HG02642 (cell line): ENCODE data around the gene CHMP1B.

Source experiments
- ATAC-seq: cut with Tn5 transposase; IDR thresholded peaks from one replicate; pipeline ENCODE4 v1.9.1; 2021; ENCODE audit warnings: mild to moderate bottlenecking; ENCODE audit not compliant: unreplicated experiment, poor library complexity

The CHMP1B gene

DNA sequence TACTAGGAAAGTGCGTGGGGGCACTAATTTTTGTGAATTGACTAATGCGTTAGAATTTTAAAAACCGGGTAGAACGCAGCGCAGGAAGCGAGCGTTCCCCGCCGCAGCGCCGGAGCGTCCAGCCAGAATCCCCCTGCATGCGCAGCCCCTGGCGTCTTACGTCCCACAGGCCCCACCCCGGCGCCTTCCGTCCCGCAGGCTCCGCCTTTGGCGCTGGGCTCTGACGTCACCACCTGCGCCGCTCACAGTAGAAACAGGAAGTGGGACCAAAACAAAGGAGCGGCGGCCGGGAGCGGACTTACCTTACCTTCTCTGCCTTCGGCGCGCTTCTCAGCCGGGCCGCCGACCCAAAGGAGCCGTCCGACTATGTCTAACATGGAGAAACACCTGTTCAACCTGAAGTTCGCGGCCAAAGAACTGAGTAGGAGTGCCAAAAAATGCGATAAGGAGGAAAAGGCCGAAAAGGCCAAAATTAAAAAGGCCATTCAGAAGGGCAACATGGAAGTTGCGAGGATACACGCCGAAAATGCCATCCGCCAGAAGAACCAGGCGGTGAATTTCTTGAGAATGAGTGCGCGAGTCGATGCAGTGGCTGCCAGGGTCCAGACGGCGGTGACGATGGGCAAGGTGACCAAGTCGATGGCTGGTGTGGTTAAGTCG lies at the start of gene CHMP1B:
Gene CHMP1B (plus strand): TSS at position 268 of the 660 bp plus-strand sequence. CDS start 99 bp downstream, at position 367.
- ATAC-seq: peak; percentile 97

DNA sequence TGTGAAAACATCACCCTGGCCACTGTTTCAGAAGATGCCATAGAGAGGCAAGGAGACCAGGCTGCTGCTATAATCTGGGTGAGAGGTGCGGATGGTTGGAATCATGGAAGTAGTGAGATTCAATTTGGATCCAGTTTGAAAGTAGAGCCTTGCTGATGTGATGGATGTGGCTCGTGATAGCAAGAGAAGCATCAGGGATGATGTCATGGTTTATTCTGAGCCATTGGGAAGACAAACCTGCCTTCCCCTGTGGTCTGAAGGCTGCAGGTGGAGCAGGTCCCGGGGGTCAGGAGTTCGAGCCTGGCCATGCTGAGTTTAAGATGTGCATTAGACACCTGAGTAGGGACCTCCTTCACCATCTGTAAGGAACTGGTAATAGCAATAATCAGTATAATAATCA lies 49.6 kb upstream of the CHMP1B start:
- no peak for ATAC-seq

- ATAC-seq: no peak
Observed at GRCh38 chr18:11802158-11802557, 49.1 kb upstream of the CHMP1B start.

GRCh38 chr18:11802586-11802985 lies 48.6 kb upstream of the CHMP1B start:
- ATAC-seq: no peak

DNA sequence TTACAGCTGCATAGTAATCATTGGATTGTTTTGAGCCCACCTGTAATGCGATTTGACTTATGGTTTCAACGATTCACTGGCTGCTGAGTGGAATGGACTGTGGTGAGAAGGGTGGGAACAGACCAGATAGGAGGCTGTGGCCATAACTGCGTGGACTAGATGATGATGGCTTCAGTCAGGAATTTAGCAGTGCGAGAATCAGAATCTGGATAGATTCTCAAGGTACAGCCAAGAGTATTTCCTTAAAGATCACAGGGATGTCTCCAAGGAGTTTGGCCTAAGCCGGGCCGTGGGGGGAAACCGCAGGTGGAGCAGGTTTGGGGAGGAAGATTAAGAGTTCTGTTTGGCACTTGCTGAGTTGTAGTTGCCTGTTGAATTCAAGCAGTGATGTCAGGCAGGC lies 44.0 kb upstream of the CHMP1B start:
- ATAC-seq: no peak

DNA sequence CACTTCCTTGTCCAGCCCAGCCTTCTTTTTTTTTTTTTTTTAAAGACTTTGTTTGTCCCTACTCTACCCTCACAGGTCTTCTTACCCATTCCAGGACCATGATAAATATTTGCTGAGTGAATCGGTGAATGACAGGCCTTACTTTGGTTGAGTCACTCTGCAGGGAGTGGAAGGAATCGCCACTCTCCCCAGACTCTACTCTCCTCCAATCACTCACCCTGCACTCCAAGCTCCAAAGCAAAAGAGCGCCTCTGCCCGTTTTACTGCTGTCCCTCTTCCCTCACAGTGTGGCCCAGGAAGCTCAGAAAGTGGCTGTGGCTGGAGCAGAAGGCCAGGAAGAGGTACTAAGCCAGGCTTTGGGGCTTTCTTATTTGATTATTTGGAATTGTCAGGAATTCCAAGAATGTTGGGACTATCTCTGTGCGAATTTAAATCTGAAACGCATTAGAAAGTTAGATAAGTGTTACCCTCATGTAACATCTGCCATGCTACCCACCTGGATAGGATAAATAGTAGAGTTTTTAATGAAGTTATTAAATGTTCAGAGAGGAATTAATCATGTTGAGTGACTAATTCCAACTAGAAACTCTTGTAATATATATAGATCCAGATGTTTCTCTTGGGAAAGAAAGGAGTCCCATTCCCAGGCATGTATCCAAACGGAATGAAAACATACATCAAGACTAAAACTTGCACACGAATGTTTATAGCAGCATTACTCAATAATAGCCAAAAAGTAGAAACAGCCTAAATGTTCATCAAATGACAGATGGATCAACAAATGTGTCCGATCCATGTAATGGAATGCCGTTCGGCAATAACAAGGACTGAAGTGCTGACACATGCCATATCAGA lies 43.0 kb upstream of the CHMP1B start:
- ATAC-seq: no peak

DNA sequence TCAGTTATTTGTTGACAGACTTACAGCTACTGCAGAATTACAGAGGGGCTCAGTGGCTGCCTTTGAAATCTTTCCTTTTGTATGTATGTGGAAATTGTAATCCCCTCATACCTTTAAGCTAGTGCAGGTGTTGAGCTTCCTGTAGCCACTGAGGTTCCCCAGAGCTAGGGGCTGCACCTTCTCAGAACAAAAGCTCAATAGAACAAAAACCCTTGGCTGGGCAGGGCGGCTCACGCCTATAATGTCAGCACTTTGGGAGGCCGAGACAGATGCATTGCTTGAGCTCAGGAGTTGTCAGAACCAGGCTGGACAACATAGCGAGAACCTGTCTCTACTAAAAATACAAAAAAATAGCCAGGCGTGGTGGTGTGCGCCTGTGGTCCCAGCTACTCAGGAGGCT lies 41.3 kb upstream of the CHMP1B start:
- ATAC-seq: no peak

- no peak for ATAC-seq
Observed at GRCh38 chr18:11810379-11810778, 40.8 kb upstream of the CHMP1B start.

DNA sequence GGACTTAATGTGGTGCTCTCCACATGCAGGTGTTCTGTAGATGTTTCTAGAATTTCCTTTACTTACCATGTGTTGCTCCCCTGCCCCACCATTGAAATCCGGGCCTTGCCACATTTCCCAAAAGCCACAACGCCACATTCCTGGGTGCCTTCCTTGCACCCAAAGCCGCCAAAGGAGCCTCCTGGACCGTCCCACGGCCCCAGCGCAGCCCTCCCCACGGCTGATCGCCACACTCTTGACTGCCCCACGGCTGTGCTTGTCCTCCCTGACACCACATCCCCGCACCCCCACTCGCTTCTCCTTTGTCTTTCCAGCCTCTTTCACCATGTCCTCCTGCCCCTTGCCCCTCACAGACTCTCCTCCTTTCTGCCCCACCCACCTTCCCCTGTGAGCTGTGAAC lies 40.2 kb upstream of the CHMP1B start:
- ATAC-seq: no peak

GRCh38 chr18:11817229-11817628 lies 34.0 kb upstream of the CHMP1B start:
- ATAC-seq: no peak

GRCh38 chr18:11818486-11819203 lies 32.6 kb upstream of the CHMP1B start:
- ATAC-seq: no peak

DNA sequence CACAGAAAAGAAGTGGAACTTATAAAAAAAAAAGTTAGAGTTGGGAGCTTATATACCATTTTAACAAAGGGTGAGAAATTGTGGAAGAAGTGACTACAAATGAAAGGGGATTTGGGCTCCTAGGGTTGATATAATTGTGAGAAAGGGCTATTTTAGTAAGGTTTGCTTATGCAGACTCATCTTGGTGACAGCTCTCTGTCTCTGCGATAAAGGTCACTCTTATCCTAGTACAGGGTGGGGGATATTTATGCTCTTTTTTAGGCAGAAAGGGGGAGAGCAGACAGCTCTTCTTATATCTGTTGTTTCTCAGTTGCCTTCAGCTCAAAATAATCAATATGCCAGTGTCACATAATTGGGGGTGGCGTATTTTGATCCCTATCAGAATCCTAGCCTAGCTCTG lies 31.3 kb upstream of the CHMP1B start:
- no peak for ATAC-seq

DNA sequence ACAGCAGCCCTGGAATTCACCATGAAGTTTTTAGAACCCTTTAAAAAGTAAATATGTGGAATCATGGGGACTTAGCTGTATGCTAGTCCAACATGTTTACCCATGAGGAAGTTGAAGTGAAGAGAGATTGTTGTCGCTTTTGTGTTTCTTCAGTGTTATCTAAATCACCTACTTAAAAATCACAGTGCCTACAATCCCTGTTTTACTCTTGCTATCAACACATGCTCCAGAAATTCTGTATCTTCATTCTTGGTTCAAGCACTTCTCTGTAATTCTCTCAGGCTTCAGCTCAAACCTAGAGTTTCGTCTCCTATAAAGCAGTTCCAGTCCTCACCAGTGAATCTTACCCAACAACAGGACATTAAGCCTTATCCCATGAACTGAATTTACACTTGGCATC lies 30.5 kb upstream of the CHMP1B start:
- no peak for ATAC-seq

DNA sequence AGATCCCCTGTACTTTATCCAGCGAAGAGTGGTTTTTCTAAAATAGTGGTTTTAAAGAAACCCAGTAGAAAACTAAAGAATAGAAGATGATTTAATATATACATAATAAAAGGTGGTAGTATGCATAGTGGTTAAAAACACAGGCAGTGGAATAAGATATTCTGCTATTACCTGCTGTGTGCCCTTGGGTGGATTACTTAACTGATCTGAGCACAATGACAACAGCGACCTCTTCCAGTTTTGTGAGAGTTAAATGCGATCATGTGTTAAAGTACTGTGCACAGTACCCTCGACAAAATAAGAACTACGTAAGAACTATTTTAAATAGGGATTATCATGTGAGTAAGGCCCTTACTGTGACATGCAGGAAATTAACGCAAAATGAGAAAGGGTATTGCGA lies 30.0 kb upstream of the CHMP1B start:
- ATAC-seq: no peak

DNA sequence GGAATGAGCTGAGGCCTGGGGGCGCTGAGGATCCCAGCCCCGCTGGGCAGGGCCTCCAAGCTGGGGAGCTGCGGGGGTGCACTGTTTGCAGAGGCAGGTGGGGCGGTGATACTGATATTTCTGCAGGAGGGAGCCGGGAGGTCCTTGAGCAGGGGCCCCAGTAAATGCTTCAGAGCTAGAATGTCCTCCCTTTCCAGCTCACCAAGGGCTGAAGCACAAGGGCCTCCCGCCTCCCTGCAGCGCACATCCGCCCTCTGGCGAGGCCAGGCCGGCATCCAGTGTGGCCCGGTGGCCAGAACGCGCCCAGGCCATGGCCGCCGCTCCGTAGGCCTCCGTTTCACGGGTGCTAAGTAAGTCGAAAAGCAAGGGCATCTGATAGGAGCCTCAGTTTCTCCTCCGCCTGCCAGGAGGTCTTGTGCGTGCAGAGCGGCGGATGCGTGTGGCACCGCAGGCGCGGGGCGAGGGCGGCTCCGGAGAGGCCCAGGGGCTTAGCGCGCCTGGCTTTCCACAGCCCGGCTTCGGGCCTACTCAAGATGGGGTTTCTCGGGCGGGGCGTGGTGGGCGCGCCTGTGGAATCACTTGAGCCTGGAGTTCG lies 29.5 kb upstream of the CHMP1B start:
- no peak for ATAC-seq

GRCh38 chr18:11823545-11823944 lies 27.7 kb upstream of the CHMP1B start:
- no peak for ATAC-seq

DNA sequence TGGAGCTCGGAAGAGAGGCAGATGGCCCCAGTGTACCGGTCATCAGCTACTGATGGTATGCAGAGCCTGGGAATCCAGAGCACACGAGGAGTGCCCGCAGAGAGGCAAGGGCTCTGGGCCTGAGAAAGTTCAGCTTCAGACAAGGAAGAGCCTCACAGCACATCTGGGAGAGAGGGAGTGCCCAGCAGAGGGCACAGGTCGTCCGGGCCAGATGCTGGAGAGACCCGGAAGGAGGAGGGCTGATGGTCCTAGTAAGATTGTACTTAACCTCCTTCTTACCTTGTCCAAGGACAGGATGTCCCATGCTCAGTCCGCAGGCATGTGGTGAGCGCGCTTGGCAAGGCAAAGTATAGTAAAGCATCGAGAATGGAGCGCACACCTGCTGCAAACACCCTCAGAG lies 24.4 kb upstream of the CHMP1B start:
- no peak for ATAC-seq

DNA sequence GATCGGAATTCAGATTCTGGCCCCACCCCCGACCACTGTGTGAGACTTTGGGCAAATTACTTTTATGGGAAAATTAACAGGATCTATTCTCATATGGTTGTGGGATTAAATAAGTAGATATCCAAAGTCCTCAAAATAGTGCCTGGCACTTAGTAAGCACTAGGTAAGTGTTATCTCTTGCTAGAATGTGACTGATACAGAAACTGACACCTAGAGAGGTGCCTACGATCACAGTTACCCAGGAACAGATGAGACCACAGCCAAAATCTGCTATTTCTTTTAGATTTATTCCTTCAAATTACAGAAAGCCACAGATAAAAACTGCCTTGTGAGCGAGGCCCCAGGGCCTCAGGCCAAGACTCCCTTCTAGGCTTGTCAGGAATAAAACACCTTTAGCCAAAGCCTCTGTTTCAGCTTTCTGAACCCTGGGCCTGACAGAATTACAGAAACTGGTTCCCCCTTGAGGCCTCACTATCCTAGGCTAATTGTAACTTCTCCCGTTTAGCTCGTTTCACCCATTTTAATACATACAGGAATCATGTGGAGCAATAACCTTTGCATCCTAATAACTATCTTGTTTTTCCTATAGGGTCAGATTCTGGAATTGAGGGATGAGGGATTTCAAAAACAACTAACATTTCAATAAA lies 22.3 kb upstream of the CHMP1B start:
- ATAC-seq: no peak

- ATAC-seq: no peak
Observed at GRCh38 chr18:11830585-11830984, 20.6 kb upstream of the CHMP1B start.

- no peak for ATAC-seq
Observed at GRCh38 chr18:11831921-11832320, 19.3 kb upstream of the CHMP1B start.
